Liver (tissue), 9 donors: ENCODE results near the gene PAK2. TPM values are rescaled to one million over a fixed set of nuclear protein-coding genes. Genes with fewer than 3 reads are reported as not detected.

Experiments used
- DNase-seq: peaks from one replicate; pipeline ENCODE4 v3.0.0-alpha.2; 2017; ENCODE audit warnings: low spot score
- H3K27ac ChIP-seq, 2 donors: one replicate each; pipeline ENCODE4 v1.7.0; 2013; ENCODE audit warnings: inconsistent platforms in 2 of 2, low read length in 2 of 2, control low read depth in 1 of 2, low read depth in 1 of 2, mild to moderate bottlenecking in 1 of 2
- H3K27me3 ChIP-seq, 4 donors: one replicate each; pipeline versions ENCODE4 v1.6.1 to v1.7.0; 2013; ENCODE audit warnings: low read length in 3 of 4, inconsistent platforms in 1 of 4, mild to moderate bottlenecking in 1 of 4, moderate library complexity in 1 of 4; ENCODE audit not compliant: control insufficient read depth in 4 of 4, insufficient read depth in 4 of 4
- H3K36me3 ChIP-seq, 4 donors: one replicate each; pipeline versions ENCODE4 v1.6.1 to v1.7.0; 2013; ENCODE audit warnings: low read length in 3 of 4, mild to moderate bottlenecking in 3 of 4, low read depth in 1 of 4, moderate library complexity in 1 of 4; ENCODE audit not compliant: control insufficient read depth in 4 of 4, insufficient read depth in 3 of 4
- H3K4me1 ChIP-seq, 4 donors: one replicate each; pipeline versions ENCODE4 v1.6.1 to v1.7.0; 2013; ENCODE audit warnings: low read length in 3 of 4, mild to moderate bottlenecking in 3 of 4, moderate library complexity in 1 of 4; ENCODE audit not compliant: control insufficient read depth in 4 of 4, insufficient read depth in 4 of 4
- H3K4me3 ChIP-seq, 3 donors: one replicate each; pipeline versions ENCODE4 v1.6.1 to v1.7.0; 2013; ENCODE audit warnings: low read length in 3 of 3, control low read depth in 1 of 3, low read depth in 1 of 3, mild to moderate bottlenecking in 1 of 3
- H3K9ac ChIP-seq, 2 donors: one replicate each; pipeline ENCODE4 v1.7.0; 2013; ENCODE audit warnings: low read length in 2 of 2, mild to moderate bottlenecking in 2 of 2, moderate library complexity in 2 of 2, control low read depth in 1 of 2, low read depth in 1 of 2
- H3K9me3 ChIP-seq, 4 donors: one replicate each; pipeline versions ENCODE4 v1.6.1 to v1.7.0; 2013; ENCODE audit warnings: low read length in 3 of 4; ENCODE audit not compliant: control insufficient read depth in 4 of 4
- ATF3 ChIP-seq: IDR thresholded peaks from 2 replicates; pipeline ENCODE4 v1.6.1; 2016; ENCODE audit warnings: antibody characterized with exemption
- CTCF ChIP-seq: fragments of 150-350 bp; IDR thresholded peaks from 2 replicates; pipeline ENCODE4 v1.5.1; 2017; ENCODE audit warnings: improper control_type of control experiment, low read depth, low read length; ENCODE audit not compliant: missing input control
- EGR1 ChIP-seq, 2 donors: IDR thresholded peaks; 2 replicates each; pipeline ENCODE4 v1.6.1; 2016 to 2018; ENCODE audit warnings: antibody characterized with exemption in 2 of 2, low read depth in 2 of 2
- FOXA1 ChIP-seq: IDR thresholded peaks from 2 replicates; pipeline ENCODE4 v1.6.1; 2016; ENCODE audit warnings: antibody characterized with exemption
- FOXA2 ChIP-seq: IDR thresholded peaks from 2 replicates; pipeline ENCODE4 v1.6.1; 2016; ENCODE audit warnings: antibody characterized with exemption
- GABPA ChIP-seq, 2 donors: IDR thresholded peaks in 1 of 2; conservative IDR thresholded peaks in 1 of 2; 2 replicates each; pipeline ENCODE4 v1.6.1; 2016; ENCODE audit warnings: antibody characterized with exemption in 2 of 2, mild to moderate bottlenecking in 1 of 2, moderate library complexity in 1 of 2
- HNF4A ChIP-seq, 2 donors: conservative IDR thresholded peaks; 2 replicates each; pipeline ENCODE4 v1.6.1; 2016; ENCODE audit warnings: antibody characterized with exemption in 2 of 2, mild to moderate bottlenecking in 2 of 2
- HNF4G ChIP-seq: IDR thresholded peaks from 2 replicates; pipeline ENCODE4 v1.6.1; 2016; ENCODE audit warnings: antibody characterized with exemption
- JUND ChIP-seq, 2 donors: IDR thresholded peaks; 2 replicates each; pipeline ENCODE4 v1.6.1; 2016; ENCODE audit warnings: antibody characterized with exemption in 2 of 2
- MAX ChIP-seq: IDR thresholded peaks from 2 replicates; pipeline ENCODE4 v1.6.1; 2016; ENCODE audit warnings: antibody characterized with exemption
- NR2F2 ChIP-seq: IDR thresholded peaks from 2 replicates; pipeline ENCODE4 v1.6.1; 2016; ENCODE audit warnings: antibody characterized with exemption
- RAD21 ChIP-seq, 2 donors: IDR thresholded peaks; 2 replicates each; pipeline ENCODE4 v1.6.1; 2016; ENCODE audit warnings: antibody characterized with exemption in 2 of 2, mild to moderate bottlenecking in 2 of 2
- REST ChIP-seq: IDR thresholded peaks from 2 replicates; pipeline ENCODE4 v1.6.1; 2016; ENCODE audit warnings: antibody characterized with exemption, mild to moderate bottlenecking
- RXRA ChIP-seq, 2 donors: IDR thresholded peaks; 2 replicates each; pipeline ENCODE4 v1.6.1; 2017 to 2018; ENCODE audit warnings: antibody characterized with exemption in 2 of 2, mild to moderate bottlenecking in 1 of 2
- SP1 ChIP-seq: IDR thresholded peaks from 2 replicates; pipeline ENCODE4 v1.6.1; 2018; ENCODE audit warnings: antibody characterized with exemption, mild to moderate bottlenecking
- TAF1 ChIP-seq: conservative IDR thresholded peaks from 2 replicates; pipeline ENCODE4 v1.6.1; 2016; ENCODE audit warnings: antibody characterized with exemption, mild to moderate bottlenecking
- YY1 ChIP-seq: IDR thresholded peaks from 2 replicates; pipeline ENCODE4 v1.6.1; 2016; ENCODE audit warnings: antibody characterized with exemption, mild to moderate bottlenecking
- ZBTB33 ChIP-seq: IDR thresholded peaks from 2 replicates; pipeline ENCODE4 v1.6.1; 2016; ENCODE audit warnings: antibody characterized with exemption
- WGBS: extraction: QIAGEN DNeasy Blood & Tissue Kit; methylation state at CpG from one replicate; pipeline ENCODE4 v1.1.7; 2013; 5-methylcytosine and 5-hydroxymethylcytosine counted together
- polyA plus RNA-seq, 2 donors: library from polyadenylated mRNA; stranded (reverse) in 1 of 2; unstranded in 1 of 2; fragments of 200-250 nt in 1 of 2; fragments of >200 nt in 1 of 2; fragmentation: Nextera tagmentation in 1 of 2; extraction: Ambion mirVana in 1 of 2; gene quantifications; one replicate each; pipeline versions ENCODE4 v1.2.1 to v1.2.3, GENCODE V29; 2013 to 2015
- total RNA-seq, 2 donors: library from RNA; depleted of rRNA; stranded (reverse); fragments of >200 nt; gene quantifications; one replicate each; pipeline ENCODE4 v1.2.3, GENCODE V29; 2014
- donor health status: healthy.
- donor health status: healthy.
- donor health status: healthy.
- donor health status: healthy.
- donor health status: healthy.

PAK2 gene
- total and polyA plus RNA-seq, 4 donors, result 16.0 to 44.3 (median 24.9) TPM

GRCh38 chr3:196803891-196804468, 64.3 kb downstream of the PAK2 start:
- no peak overlapping the region for H3K27ac ChIP-seq
- TF ChIP-seq HNF4G (no peak), ATF3 (no peak), SP1 (no peak), REST (no peak), HNF4A (conservative IDR thresholded peaks at IDR 0.05) (no peak), RAD21 (IDR thresholded peaks at IDR 0.05) (no peak), TAF1 (no peak), FOXA1 (no peak), RXRA (IDR thresholded peaks at IDR 0.05) (no peak), YY1 (no peak), FOXA2 (no peak), MAX (no peak), JUND (IDR thresholded peaks at IDR 0.05) (no peak), ZBTB33 (no peak), CTCF (no peak), GABPA (IDR thresholded peaks at IDR 0.05 in 1 of 2, conservative IDR thresholded peaks at IDR 0.05 in 1 of 2) (no peak), NR2F2 (no peak), EGR1 (IDR thresholded peaks at IDR 0.05; ENCODE audit: low read depth in 2 of 2) (no peak)
- WGBS, result 89% methylated on average over 9 of the region's 9 CpGs
- peaks cover 9 to 38% (median 33%) of the 10 kb centered on the region in 4 donors for H3K36me3 ChIP-seq
- DNase-seq, result no peak
- H3K4me1 ChIP-seq, result no peaks in the 10 kb centered on the region
- no peaks in the 10 kb centered on the region for H3K27me3 ChIP-seq
- no peak overlapping the region for H3K9ac ChIP-seq
- H3K9me3 ChIP-seq, result no peaks in the 10 kb centered on the region
- no peak overlapping the region for H3K4me3 ChIP-seq
